ENCODE results near the gene CRB3.

CRB3 gene

GRCh38 chr19:6467384-6467783 is 3.3 kb downstream of the CRB3 start:
- no peak for TF ChIP-seq ZNF274 (IDR thresholded peaks at IDR 0.05; ENCODE audit: low read depth, low read length)
- no peak overlapping the region for H3K4me3 ChIP-seq (ENCODE audit: low read length)

DNA sequence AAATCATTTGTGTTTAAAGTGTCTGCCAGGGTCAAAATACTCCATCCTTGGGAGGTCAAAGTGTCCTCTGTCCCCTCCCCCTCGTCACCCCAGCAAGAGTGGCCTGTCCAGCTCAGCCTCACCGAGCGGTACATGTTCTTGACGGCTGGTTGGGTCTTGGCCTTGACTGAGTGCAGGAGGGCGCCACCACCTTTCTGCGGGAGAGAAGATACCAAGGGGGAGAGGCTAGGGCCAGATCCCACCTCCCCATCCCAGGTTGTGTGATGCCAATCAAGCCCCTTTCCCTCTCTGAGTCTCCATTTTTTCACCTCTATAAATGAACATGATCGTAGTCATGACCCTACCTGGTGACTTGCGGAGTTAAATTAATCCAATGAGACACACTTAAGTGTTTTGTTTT is 6.1 kb downstream of the CRB3 start:
- no peak for TF ChIP-seq ZNF274 (IDR thresholded peaks at IDR 0.05; ENCODE audit: low read depth, low read length)
- no peak overlapping the region for H3K4me3 ChIP-seq (ENCODE audit: low read length)

DNA sequence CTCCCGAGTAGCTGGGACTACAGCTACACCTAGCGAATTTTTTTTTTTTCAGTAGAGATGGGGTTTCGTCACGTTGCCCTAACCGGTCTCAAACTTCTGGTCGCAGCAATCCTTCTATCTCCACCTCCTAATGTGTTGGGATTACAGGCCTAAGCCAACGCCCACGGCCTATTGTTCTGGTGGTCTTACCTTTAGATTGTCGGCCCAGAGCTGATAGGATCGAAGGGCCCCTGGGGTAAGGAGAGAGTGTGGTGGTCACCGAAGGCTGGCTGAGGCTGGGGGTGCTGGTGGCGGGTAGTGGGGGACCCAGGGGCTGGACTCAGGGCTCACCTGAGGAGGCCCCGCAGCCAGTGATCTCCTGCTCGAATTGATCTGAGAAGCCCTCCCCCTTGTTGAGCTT is 7.0 kb downstream of the CRB3 start:
- no peak for TF ChIP-seq ZNF274 (IDR thresholded peaks at IDR 0.05; ENCODE audit: low read depth, low read length)
- no peak overlapping the region for H3K4me3 ChIP-seq (ENCODE audit: low read length)

DNA sequence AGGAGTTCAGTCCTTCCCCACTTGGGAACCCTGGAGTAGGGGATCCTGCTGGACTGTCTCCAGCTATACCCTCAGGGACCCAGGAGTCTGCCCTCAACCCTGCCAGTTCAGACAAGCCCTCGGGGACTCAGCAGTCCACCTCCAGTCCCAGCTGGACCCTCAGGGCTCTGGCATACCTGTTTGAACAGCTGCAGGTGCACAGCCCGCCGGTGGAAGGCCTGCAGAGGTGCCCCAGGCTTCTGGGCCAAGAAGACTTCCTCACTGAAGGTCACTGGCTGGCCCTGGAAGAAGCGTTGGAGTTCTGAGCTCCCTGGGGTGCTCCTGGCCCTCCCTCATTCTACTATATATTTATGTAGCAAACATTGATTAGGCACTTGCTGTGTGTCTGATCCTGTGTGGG is 8.6 kb downstream of the CRB3 start:
- TF ChIP-seq ZNF274 (IDR thresholded peaks at IDR 0.05; ENCODE audit: low read depth, low read length), result no peak
- no peak overlapping the region for H3K4me3 ChIP-seq (ENCODE audit: low read length)

DNA sequence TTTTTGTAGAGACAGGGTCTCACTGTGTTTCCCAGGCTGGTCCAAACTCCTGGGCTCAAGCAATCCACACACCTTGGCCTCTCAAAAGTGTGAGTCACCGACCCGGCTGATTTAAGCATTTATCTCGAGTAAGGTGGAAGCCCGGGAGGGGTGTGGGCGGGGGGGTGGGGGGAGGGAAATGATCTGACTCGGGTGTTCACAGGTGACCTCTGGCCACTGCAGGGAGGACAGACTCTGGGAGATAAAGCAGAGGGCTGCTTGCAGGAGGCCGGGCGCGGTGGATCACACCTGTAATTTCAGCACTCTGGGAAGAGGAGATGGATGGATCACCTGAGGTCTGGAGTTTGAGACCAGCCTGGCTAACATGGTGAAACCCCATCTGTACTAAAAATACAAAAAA is 9.6 kb downstream of the CRB3 start:
- H3K4me3 ChIP-seq (ENCODE audit: low read length), result no peak overlapping the region
- no peak for TF ChIP-seq ZNF274 (IDR thresholded peaks at IDR 0.05; ENCODE audit: low read depth, low read length)

GRCh38 chr19:6475321-6476108 is 11.4 kb downstream of the CRB3 start:
- H3K4me3 ChIP-seq (ENCODE audit: low read length), result no peak overlapping the region
- TF ChIP-seq ZNF274 (IDR thresholded peaks at IDR 0.05; ENCODE audit: low read depth, low read length), result no peak

DNA sequence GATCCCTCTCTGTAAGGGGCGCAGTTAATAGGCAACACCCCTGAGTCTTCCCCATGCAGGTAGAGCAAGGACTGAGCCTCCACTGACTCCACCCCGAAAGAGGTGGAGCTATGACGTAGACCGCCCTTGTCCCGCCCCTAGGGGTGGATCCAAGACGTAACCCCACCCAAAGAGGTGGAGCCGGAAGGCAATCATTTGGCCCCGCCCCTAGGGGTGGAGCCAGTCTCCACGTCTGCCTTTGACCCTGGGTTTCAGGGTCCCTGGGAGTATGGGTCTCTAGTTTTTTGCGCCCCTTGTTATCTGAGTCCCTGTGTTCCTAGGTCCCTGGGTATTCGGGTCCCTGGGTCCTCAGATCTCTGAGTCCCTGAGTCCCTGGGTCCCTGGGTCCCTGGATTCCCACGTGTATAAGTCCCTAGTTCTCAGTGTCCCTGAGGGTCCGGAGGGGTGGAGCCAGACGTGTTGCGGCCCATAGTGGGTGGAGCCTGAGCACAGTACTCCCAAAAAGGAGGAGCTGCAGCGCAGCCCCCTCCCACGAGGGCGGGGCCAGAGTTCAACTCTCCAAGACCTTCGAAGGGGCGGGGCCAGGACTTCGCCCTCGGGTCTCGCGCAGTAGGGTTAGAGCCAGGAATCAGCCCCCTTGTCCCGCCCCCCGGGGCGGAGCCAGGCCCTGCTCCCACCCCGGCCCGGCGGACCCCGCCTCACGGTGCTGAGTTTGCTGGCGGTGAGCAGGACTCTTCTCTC is 12.3 kb downstream of the CRB3 start:
- no peak overlapping the region for H3K4me3 ChIP-seq (ENCODE audit: low read length)
- no peak for TF ChIP-seq ZNF274 (IDR thresholded peaks at IDR 0.05; ENCODE audit: low read depth, low read length)

DNA sequence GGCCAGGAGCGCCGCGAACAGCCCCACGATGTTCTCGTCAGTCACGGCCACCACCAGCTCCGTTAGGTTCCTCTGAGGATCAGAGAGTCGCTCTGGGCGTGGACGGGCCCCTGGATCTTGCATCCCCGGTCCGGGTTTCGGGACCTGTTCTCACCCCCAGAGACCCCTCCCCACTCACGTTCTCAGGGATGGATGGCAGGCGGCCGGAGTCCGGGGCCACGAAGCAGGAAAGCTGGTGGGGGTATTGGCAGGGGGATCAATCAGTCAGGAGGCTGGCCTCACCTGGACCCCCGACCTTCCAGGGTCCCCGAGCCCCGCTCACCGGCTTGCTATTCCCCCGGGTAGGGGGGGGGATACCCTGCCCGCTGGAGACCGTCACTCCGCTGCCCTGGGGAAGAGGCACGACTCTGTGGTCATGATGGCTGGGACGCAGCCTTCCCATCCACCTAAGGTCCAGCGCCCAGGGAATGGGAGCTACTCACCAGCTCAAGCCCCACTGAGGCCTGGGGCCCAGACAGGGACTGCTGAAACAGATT is 12.9 kb downstream of the CRB3 start:
- no peak overlapping the region for H3K4me3 ChIP-seq (ENCODE audit: low read length)
- TF ChIP-seq ZNF274 (IDR thresholded peaks at IDR 0.05; ENCODE audit: low read depth, low read length), result no peak

GRCh38 chr19:6478815-6479214 is 14.7 kb downstream of the CRB3 start:
- no peak overlapping the region for H3K4me3 ChIP-seq (ENCODE audit: low read length)
- no peak for TF ChIP-seq ZNF274 (IDR thresholded peaks at IDR 0.05; ENCODE audit: low read depth, low read length)

GRCh38 chr19:6479836-6480398 is 15.8 kb downstream of the CRB3 start:
- no peak overlapping the region for H3K4me3 ChIP-seq (ENCODE audit: low read length)
- no peak for TF ChIP-seq ZNF274 (IDR thresholded peaks at IDR 0.05; ENCODE audit: low read depth, low read length)

DNA sequence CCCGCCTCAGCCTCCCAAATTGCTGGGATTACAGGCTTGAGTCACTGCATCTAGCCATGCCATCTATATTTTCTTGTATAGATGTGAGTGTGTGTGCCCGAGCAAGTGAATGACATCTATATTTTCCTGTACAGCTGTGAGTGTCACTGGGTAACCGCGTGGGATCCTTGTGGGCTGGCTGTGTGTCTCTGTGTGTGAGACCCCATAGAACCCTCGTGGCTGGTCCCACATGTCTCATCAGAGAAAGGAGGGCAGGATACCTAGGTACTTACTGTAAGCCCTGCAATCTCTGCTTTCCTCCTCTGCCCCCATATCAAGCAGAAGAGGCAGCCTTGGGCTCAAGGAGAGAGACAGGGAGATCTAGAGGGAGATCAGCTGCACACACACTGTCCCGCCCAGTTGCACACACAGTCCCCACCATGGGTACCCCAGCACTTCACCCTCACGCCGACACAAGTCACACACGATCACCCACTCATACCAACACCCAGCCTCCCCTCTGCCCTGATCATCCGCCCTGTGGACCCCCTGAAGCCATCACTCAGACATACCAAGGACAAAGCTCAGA is 16.9 kb downstream of the CRB3 start:
- peak overlapping the region; percentile 82 for H3K4me3 ChIP-seq (ENCODE audit: low read length)
- no peak for TF ChIP-seq ZNF274 (IDR thresholded peaks at IDR 0.05; ENCODE audit: low read depth, low read length)

DNA sequence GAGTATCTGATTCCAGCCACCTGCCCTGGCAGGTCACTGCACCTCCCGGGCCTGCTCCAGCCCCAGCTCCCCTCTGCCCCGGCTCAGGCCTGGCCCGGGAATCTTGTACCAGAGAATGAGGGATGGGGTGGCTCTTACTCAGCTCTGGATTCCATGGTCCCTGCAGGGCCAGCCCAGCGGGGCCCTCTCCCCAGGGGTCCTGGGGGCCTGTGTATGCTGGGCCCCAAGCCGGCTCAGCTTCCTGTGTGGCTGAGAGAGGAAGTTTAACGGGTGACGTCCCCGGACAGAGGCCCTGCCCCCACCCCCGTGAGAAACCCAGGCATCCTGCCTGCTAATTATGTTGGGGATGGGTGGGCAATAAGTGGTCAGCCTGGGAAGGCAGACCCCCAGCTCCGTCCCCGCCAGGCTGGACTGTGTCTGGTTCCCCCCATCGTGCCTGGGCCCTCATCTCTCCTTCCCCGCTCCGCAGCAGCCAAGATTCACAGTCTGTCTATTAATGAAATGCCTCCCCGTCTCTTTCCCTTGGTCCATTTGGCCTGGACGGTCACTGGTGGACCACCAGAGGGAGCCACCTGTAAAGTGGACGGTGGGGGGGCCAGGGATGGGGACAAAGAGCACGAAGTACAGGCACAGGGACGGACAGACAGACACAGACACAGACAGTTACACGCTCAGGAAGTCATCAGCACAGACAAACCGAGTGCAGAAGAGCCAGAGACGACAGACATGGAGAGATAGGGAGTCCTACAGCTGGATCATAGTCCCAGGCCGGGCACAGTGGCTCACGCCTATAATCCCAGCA is 17.7 kb downstream of the CRB3 start, which contains the start of gene DENND1C:
Gene DENND1C (minus strand): TSS at position 247 of the 802 bp plus-strand sequence. CDS start 92 bp downstream, at position 155.
- H3K4me3 ChIP-seq (ENCODE audit: low read length), result peak within 1 kb of the TSS; percentile 82
- no peak for TF ChIP-seq ZNF274 (IDR thresholded peaks at IDR 0.05; ENCODE audit: low read depth, low read length)

GRCh38 chr19:6482343-6482686 is 18.2 kb downstream of the CRB3 start:
- H3K4me3 ChIP-seq (ENCODE audit: low read length), result no peak overlapping the region
- no peak for TF ChIP-seq ZNF274 (IDR thresholded peaks at IDR 0.05; ENCODE audit: low read depth, low read length)

DNA sequence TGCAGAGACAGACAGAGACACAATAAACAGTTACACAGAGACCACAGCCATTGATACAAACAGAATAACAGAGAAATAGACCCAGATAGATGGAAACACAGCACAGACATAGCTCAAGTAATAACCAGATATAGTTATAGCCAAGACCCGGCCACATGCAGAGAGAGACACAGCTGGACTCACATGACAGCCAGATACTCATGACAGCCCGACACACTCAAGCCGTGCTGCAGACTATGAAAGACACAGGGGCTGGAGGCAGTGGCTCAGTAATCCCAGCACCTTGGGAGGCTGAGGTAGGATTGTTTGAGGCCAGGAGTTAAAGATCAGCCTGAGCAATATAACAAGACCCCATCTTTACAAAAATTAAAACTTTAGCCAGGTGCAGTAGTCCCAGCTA is 19.2 kb downstream of the CRB3 start:
- H3K4me3 ChIP-seq (ENCODE audit: low read length), result no peak overlapping the region
- no peak for TF ChIP-seq ZNF274 (IDR thresholded peaks at IDR 0.05; ENCODE audit: low read depth, low read length)

All from GM08714 (cell line).